Measurements from ENCODE around the gene C2orf72.
"Not testable (repeated sequence)": the region's sequence is repeated elsewhere in the genome, so short reads cannot be mapped to it uniquely, and the experiment has no call there.

The C2orf72 gene

DNA sequence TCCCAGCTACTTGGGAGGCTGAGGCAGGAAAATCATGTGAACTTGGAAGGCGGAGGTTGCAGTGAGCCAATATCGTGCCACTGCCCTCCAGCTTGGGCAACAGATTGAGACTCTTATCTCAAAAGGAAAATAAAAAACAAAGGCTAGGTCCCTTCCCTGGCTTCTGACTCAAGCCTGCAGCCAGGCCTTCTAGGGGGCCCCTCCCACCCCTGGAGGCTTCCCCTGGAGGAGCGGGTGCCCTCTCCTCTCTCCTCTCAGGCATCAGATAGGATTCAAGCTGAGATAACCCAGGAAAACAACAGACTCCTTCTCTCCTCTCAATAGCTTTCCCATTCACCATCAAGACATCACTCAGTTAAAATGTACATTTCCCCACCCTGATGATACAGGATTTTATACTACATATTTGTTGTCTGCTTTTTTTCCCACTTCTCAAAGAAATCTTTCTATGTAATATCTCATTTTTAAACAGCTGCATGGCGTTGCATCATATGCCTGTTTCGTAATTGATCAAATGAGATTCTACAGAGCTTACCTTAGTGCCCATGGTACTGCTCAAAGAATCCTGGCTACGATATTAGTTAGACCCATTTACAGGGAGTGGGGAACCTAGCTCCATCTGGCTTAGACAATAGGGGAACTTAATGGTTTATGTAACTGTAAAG is 20.6 kb upstream of the C2orf72 start:
- no peak overlapping the region for H2BK15ac ChIP-seq (ENCODE audit: low read length)
- no peak overlapping the region for H3K14ac ChIP-seq (ENCODE audit: low read length)
- H2AFZ ChIP-seq (ENCODE audit: low read length): no peak overlapping the region
- peaks cover 0 to 2% (median 0%) of the 10 kb centered on the region in 3 experiments for H3K27me3 ChIP-seq (ENCODE audit: control insufficient read depth in 3 of 3, insufficient read depth in 3 of 3, low read depth in 1 of 3, low read length in 3 of 3)
- H3K4me2 ChIP-seq (ENCODE audit: insufficient read depth, low read length, poor library complexity, severe bottlenecking): no peak overlapping the region
- H3K4ac ChIP-seq (ENCODE audit: low read length): no peak overlapping the region
- no peaks in the 10 kb centered on the region for H3K79me1 ChIP-seq (ENCODE audit: low read depth, low read length)
- no peak overlapping the region for H3K4me3 ChIP-seq (ENCODE audit: low read length in 2 of 2)
- no peak overlapping the region for H3K9ac ChIP-seq (ENCODE audit: low read depth, low read length, poor library complexity)
- no peaks in the 10 kb centered on the region for H3K36me3 ChIP-seq (replicated peaks in 1 of 2; ENCODE audit: control insufficient read depth in 2 of 2, insufficient read depth in 2 of 2, low read length in 2 of 2)
- no peak overlapping the region for H4K91ac ChIP-seq (ENCODE audit: low read depth, low read length, poor library complexity)
- H2BK12ac ChIP-seq (ENCODE audit: low read length): no peak overlapping the region
- H3K27ac ChIP-seq (replicated peaks; ENCODE audit: low read length): no peak overlapping the region
- no peak overlapping the region for H2BK120ac ChIP-seq (ENCODE audit: low read depth, low read length)
- H2AK5ac ChIP-seq (ENCODE audit: low read depth, low read length): no peak overlapping the region
- H3K9me3 ChIP-seq (replicated peaks in 1 of 2; ENCODE audit: control insufficient read depth in 2 of 2, insufficient read depth in 1 of 2, low read depth in 1 of 2, low read length in 2 of 2): no peaks in the 10 kb centered on the region
- DNase-seq (ENCODE audit: low spot score): no peak
- no peak overlapping the region for H3K23ac ChIP-seq (ENCODE audit: low read depth, low read length, poor library complexity)
- WGBS, 2 donors (ENCODE audit: extremely low coverage in 2 of 2, insufficient read length in 2 of 2, insufficient replicate concordance in 1 of 2): no CpG with 5 or more reads among the region's 6 CpGs
- no peak overlapping the region for H2BK5ac ChIP-seq (ENCODE audit: low read length)
- no peak overlapping the region for H3K18ac ChIP-seq (ENCODE audit: low read length)
- peaks cover 7 to 14% of the 10 kb centered on the region in 2 donors for H3K4me1 ChIP-seq (ENCODE audit: control insufficient read depth in 2 of 2, insufficient read depth in 1 of 2, low read depth in 1 of 2, low read length in 2 of 2)
- H4K8ac ChIP-seq (ENCODE audit: low read depth, low read length): no peak overlapping the region

DNA sequence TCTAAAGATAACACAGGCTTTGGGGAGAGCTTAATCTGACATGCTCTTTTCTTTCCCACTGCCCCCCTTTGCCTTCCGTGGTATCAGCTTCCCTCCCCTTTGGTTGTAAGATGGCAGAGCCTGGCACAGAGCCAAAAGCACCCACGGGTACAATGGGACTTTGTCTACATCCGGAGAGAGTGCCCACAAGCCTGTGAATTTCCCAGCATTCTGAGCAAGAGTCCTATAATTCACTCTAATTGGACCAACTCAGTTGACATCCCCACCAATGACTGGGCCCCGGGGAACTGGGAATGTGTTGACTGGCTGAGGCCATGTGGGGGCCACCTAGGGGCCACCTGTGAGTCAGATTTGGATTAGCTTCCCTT is 20.1 kb upstream of the C2orf72 start:
- no peak overlapping the region for H3K9ac ChIP-seq (ENCODE audit: low read depth, low read length, poor library complexity)
- H2AK5ac ChIP-seq (ENCODE audit: low read depth, low read length): no peak overlapping the region
- no peaks in the 10 kb centered on the region for H3K36me3 ChIP-seq (replicated peaks in 1 of 2; ENCODE audit: control insufficient read depth in 2 of 2, insufficient read depth in 2 of 2, low read length in 2 of 2)
- H3K4me1 ChIP-seq (ENCODE audit: control insufficient read depth in 2 of 2, insufficient read depth in 1 of 2, low read depth in 1 of 2, low read length in 2 of 2): peaks cover 7 to 14% of the 10 kb centered on the region in 2 donors
- H2AFZ ChIP-seq (ENCODE audit: low read length): no peak overlapping the region
- no peak overlapping the region for H2BK15ac ChIP-seq (ENCODE audit: low read length)
- H3K27me3 ChIP-seq (ENCODE audit: control insufficient read depth in 3 of 3, insufficient read depth in 3 of 3, low read depth in 1 of 3, low read length in 3 of 3): peaks cover 0 to 2% (median 0%) of the 10 kb centered on the region in 3 experiments
- no peak overlapping the region for H2BK5ac ChIP-seq (ENCODE audit: low read length)
- H3K14ac ChIP-seq (ENCODE audit: low read length): no peak overlapping the region
- H3K79me1 ChIP-seq (ENCODE audit: low read depth, low read length): no peaks in the 10 kb centered on the region
- DNase-seq (ENCODE audit: low spot score): no peak
- no peak overlapping the region for H3K18ac ChIP-seq (ENCODE audit: low read length)
- H4K91ac ChIP-seq (ENCODE audit: low read depth, low read length, poor library complexity): no peak overlapping the region
- no peaks in the 10 kb centered on the region for H3K9me3 ChIP-seq (replicated peaks in 1 of 2; ENCODE audit: control insufficient read depth in 2 of 2, insufficient read depth in 1 of 2, low read depth in 1 of 2, low read length in 2 of 2)
- WGBS, 2 donors (ENCODE audit: extremely low coverage in 2 of 2, insufficient read length in 2 of 2, insufficient replicate concordance in 1 of 2): no CpG with 5 or more reads among the region's 4 CpGs
- H3K23ac ChIP-seq (ENCODE audit: low read depth, low read length, poor library complexity): no peak overlapping the region
- no peak overlapping the region for H3K4me2 ChIP-seq (ENCODE audit: insufficient read depth, low read length, poor library complexity, severe bottlenecking)
- no peak overlapping the region for H4K8ac ChIP-seq (ENCODE audit: low read depth, low read length)
- no peak overlapping the region for H3K4me3 ChIP-seq (ENCODE audit: low read length in 2 of 2)
- H2BK120ac ChIP-seq (ENCODE audit: low read depth, low read length): no peak overlapping the region
- H3K27ac ChIP-seq (replicated peaks; ENCODE audit: low read length): no peak overlapping the region
- no peak overlapping the region for H3K4ac ChIP-seq (ENCODE audit: low read length)
- no peak overlapping the region for H2BK12ac ChIP-seq (ENCODE audit: low read length)

DNA sequence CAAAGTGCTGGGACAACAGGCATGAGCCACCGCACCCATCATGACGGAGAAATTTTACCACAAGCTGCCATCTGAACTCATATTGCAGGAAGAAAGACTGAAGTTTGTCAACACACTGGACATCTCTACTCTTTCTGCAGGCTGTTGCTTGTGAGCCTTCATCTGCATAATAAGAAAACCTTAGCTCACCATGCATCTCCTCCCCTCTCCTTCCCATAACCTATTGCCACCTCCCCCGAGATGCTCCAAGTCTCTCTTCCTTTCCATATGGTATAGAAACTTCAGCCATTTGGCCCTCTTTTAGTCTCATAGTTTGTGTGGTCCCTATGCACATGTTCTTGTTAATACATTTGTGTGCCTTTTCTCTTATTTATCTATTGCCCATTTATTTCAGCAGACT is 19.1 kb upstream of the C2orf72 start:
- H3K79me1 ChIP-seq (ENCODE audit: low read depth, low read length): no peaks in the 10 kb centered on the region
- H3K18ac ChIP-seq (ENCODE audit: low read length): no peak overlapping the region
- H2BK120ac ChIP-seq (ENCODE audit: low read depth, low read length): no peak overlapping the region
- H3K4me1 ChIP-seq (ENCODE audit: control insufficient read depth in 2 of 2, insufficient read depth in 1 of 2, low read depth in 1 of 2, low read length in 2 of 2): peaks cover 7 to 14% of the 10 kb centered on the region in 2 donors
- H3K4me3 ChIP-seq (ENCODE audit: low read length in 2 of 2): no peak overlapping the region
- H3K23ac ChIP-seq (ENCODE audit: low read depth, low read length, poor library complexity): no peak overlapping the region
- H4K8ac ChIP-seq (ENCODE audit: low read depth, low read length): no peak overlapping the region
- H3K36me3 ChIP-seq (replicated peaks in 1 of 2; ENCODE audit: control insufficient read depth in 2 of 2, insufficient read depth in 2 of 2, low read length in 2 of 2): no peaks in the 10 kb centered on the region
- H2AK5ac ChIP-seq (ENCODE audit: low read depth, low read length): no peak overlapping the region
- no peaks in the 10 kb centered on the region for H3K9me3 ChIP-seq (replicated peaks in 1 of 2; ENCODE audit: control insufficient read depth in 2 of 2, insufficient read depth in 1 of 2, low read depth in 1 of 2, low read length in 2 of 2)
- H3K4ac ChIP-seq (ENCODE audit: low read length): no peak overlapping the region
- no peak overlapping the region for H4K91ac ChIP-seq (ENCODE audit: low read depth, low read length, poor library complexity)
- H3K9ac ChIP-seq (ENCODE audit: low read depth, low read length, poor library complexity): no peak overlapping the region
- H3K27me3 ChIP-seq (ENCODE audit: control insufficient read depth in 3 of 3, insufficient read depth in 3 of 3, low read depth in 1 of 3, low read length in 3 of 3): peaks cover 0 to 2% (median 0%) of the 10 kb centered on the region in 3 experiments
- no peak overlapping the region for H3K14ac ChIP-seq (ENCODE audit: low read length)
- no peak overlapping the region for H3K4me2 ChIP-seq (ENCODE audit: insufficient read depth, low read length, poor library complexity, severe bottlenecking)
- no peak overlapping the region for H2BK15ac ChIP-seq (ENCODE audit: low read length)
- no peak overlapping the region for H2AFZ ChIP-seq (ENCODE audit: low read length)
- no peak overlapping the region for H2BK12ac ChIP-seq (ENCODE audit: low read length)
- no peak for DNase-seq (ENCODE audit: low spot score)
- no peak overlapping the region for H2BK5ac ChIP-seq (ENCODE audit: low read length)
- no CpG with 5 or more reads among the region's 3 CpGs for WGBS, 2 donors (ENCODE audit: extremely low coverage in 2 of 2, insufficient read length in 2 of 2, insufficient replicate concordance in 1 of 2)
- H3K27ac ChIP-seq (replicated peaks; ENCODE audit: low read length): no peak overlapping the region

DNA sequence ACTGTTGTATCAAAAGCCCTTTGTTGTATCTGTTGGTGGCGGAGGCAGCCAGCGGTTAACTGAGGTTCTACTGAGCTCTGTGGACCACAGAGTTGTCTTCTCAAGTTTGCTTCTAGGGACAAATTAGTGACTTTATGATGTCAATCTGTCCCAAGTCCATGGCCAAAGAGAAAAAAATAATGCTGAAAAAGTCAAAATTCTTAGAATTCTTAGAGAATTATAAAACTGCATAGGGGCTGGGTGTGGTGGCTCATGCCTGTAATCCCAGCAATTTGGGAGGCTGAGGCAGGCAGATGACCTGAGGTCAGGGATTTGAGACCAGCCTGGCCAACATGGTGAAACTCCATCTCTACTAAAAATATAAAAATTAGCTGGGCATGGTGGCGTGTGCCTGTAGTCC is 12.3 kb upstream of the C2orf72 start:
- not testable (repeated sequence) for H2BK12ac ChIP-seq (ENCODE audit: low read length); H2AK5ac ChIP-seq (ENCODE audit: low read depth, low read length)

More for the DNA sequence above, 12.3 kb upstream of the C2orf72 start:
- not testable (repeated sequence) for H3K27ac ChIP-seq (replicated peaks; ENCODE audit: low read length); H3K9me3 ChIP-seq (replicated peaks in 1 of 2; ENCODE audit: control insufficient read depth in 2 of 2, insufficient read depth in 1 of 2, low read depth in 1 of 2, low read length in 2 of 2); H3K36me3 ChIP-seq (replicated peaks in 1 of 2; ENCODE audit: control insufficient read depth in 2 of 2, insufficient read depth in 2 of 2, low read length in 2 of 2); H4K8ac ChIP-seq (ENCODE audit: low read depth, low read length); H4K91ac ChIP-seq (ENCODE audit: low read depth, low read length, poor library complexity); H3K4me2 ChIP-seq (ENCODE audit: insufficient read depth, low read length, poor library complexity, severe bottlenecking); H3K4me1 ChIP-seq (ENCODE audit: control insufficient read depth in 2 of 2, insufficient read depth in 1 of 2, low read depth in 1 of 2, low read length in 2 of 2); H3K27me3 ChIP-seq (ENCODE audit: control insufficient read depth in 3 of 3, insufficient read depth in 3 of 3, low read depth in 1 of 3, low read length in 3 of 3); H3K4me3 ChIP-seq (ENCODE audit: low read length in 2 of 2); H3K18ac ChIP-seq (ENCODE audit: low read length); H3K4ac ChIP-seq (ENCODE audit: low read length); H2AFZ ChIP-seq (ENCODE audit: low read length); H2BK120ac ChIP-seq (ENCODE audit: low read depth, low read length); H3K23ac ChIP-seq (ENCODE audit: low read depth, low read length, poor library complexity); H3K79me1 ChIP-seq (ENCODE audit: low read depth, low read length); DNase-seq (ENCODE audit: low spot score); H3K14ac ChIP-seq (ENCODE audit: low read length); H2BK5ac ChIP-seq (ENCODE audit: low read length); H2BK15ac ChIP-seq (ENCODE audit: low read length); H3K9ac ChIP-seq (ENCODE audit: low read depth, low read length, poor library complexity)
- no CpG with 5 or more reads among the region's 3 CpGs for WGBS, 2 donors (ENCODE audit: extremely low coverage in 2 of 2, insufficient read length in 2 of 2, insufficient replicate concordance in 1 of 2)
